Neuronal stem cell (in vitro differentiated cells): ENCODE measurements around the gene C18orf32.

ENCODE experiments used
- DNase-seq: peaks from one replicate; pipeline ENCODE4 v3.0.0-alpha.2; 2013; ENCODE audit warnings: low spot score
- H2AFZ ChIP-seq: one replicate; pipeline ENCODE4 v1.6.1; 2013; ENCODE audit warnings: mild to moderate bottlenecking, low read length, inconsistent platforms
- H2AK5ac ChIP-seq: 2 replicates; pipeline ENCODE4 v1.6.1; 2013; ENCODE audit warnings: low read depth, mild to moderate bottlenecking, inconsistent platforms, low read length, moderate library complexity, mixed read lengths
- H2BK120ac ChIP-seq: 2 replicates; pipeline ENCODE4 v1.6.1; 2013; ENCODE audit warnings: low read depth, mild to moderate bottlenecking, inconsistent platforms, low read length, moderate library complexity, mixed read lengths
- H2BK12ac ChIP-seq: one replicate; pipeline ENCODE4 v1.6.1; 2013; ENCODE audit warnings: low read length, inconsistent platforms
- H2BK15ac ChIP-seq: 2 replicates; pipeline ENCODE4 v1.6.1; 2013; ENCODE audit warnings: mild to moderate bottlenecking, low read length, inconsistent platforms, mixed read lengths
- H2BK5ac ChIP-seq: one replicate; pipeline ENCODE4 v1.6.1; 2013; ENCODE audit warnings: inconsistent platforms, mild to moderate bottlenecking, low read length, moderate library complexity
- H3K14ac ChIP-seq: one replicate; pipeline ENCODE4 v1.6.1; 2013; ENCODE audit warnings: low read length, inconsistent platforms
- H3K18ac ChIP-seq: 2 replicates; pipeline ENCODE4 v1.6.1; 2013; ENCODE audit warnings: low read length, inconsistent platforms
- H3K23ac ChIP-seq: 2 replicates; pipeline ENCODE4 v1.6.1; 2013; ENCODE audit warnings: low read depth, mild to moderate bottlenecking, mixed read lengths, low read length, inconsistent platforms; ENCODE audit not compliant: poor library complexity
- H3K27ac ChIP-seq: replicated peaks from 3 replicates; pipeline ENCODE4 v1.5.1; 2013; ENCODE audit warnings: low read length, inconsistent platforms
- H3K27me3 ChIP-seq, 3 experiments: 2 replicates each; pipeline ENCODE4 v1.6.1; 2013; ENCODE audit warnings: low read length in 3 of 3, mild to moderate bottlenecking in 2 of 3, inconsistent platforms in 1 of 3, low read depth in 1 of 3, mixed read lengths in 1 of 3, moderate library complexity in 1 of 3; ENCODE audit not compliant: control insufficient read depth in 3 of 3, insufficient read depth in 3 of 3
- H3K36me3 ChIP-seq, 2 donors: replicated peaks in 1 of 2; 2 replicates each; pipeline ENCODE4 v1.6.1; 2013; ENCODE audit warnings: low read length in 2 of 2; ENCODE audit not compliant: control insufficient read depth in 2 of 2, insufficient read depth in 2 of 2
- H3K4ac ChIP-seq: 2 replicates; pipeline ENCODE4 v1.6.1; 2013; ENCODE audit warnings: inconsistent platforms, mild to moderate bottlenecking, low read length, moderate library complexity
- H3K4me1 ChIP-seq, 2 donors: 1 replicate in 1 of 2; 2 replicates in 1 of 2; pipeline ENCODE4 v1.6.1; 2013; ENCODE audit warnings: low read length in 2 of 2, low read depth in 1 of 2; ENCODE audit not compliant: control insufficient read depth in 2 of 2, insufficient read depth in 1 of 2
- H3K4me2 ChIP-seq: one replicate; pipeline ENCODE4 v1.6.1; 2013; ENCODE audit warnings: mild to moderate bottlenecking, low read length, inconsistent platforms; ENCODE audit not compliant: insufficient read depth, poor library complexity, severe bottlenecking
- H3K4me3 ChIP-seq, 2 donors: 2 replicates each; pipeline ENCODE4 v1.5.1; 2013; ENCODE audit warnings: low read length in 2 of 2, mild to moderate bottlenecking in 2 of 2, inconsistent platforms in 1 of 2, moderate library complexity in 1 of 2
- H3K79me1 ChIP-seq: one replicate; pipeline ENCODE4 v1.6.1; 2013; ENCODE audit warnings: low read depth, mild to moderate bottlenecking, inconsistent platforms, low read length, moderate library complexity
- H3K9ac ChIP-seq: one replicate; pipeline ENCODE4 v1.6.1; 2013; ENCODE audit warnings: mild to moderate bottlenecking, low read depth, low read length, inconsistent platforms; ENCODE audit not compliant: poor library complexity
- H3K9me3 ChIP-seq, 2 donors: replicated peaks in 1 of 2; 2 replicates each; pipeline versions ENCODE3 to v1.6.1; 2013; ENCODE audit warnings: low read length in 2 of 2, mild to moderate bottlenecking in 2 of 2, inconsistent platforms in 1 of 2, low read depth in 1 of 2, mixed read lengths in 1 of 2, moderate library complexity in 1 of 2; ENCODE audit not compliant: control insufficient read depth in 2 of 2, insufficient read depth in 1 of 2
- H4K8ac ChIP-seq: one replicate; pipeline ENCODE4 v1.6.1; 2013; ENCODE audit warnings: low read depth, mild to moderate bottlenecking, inconsistent platforms, low read length, moderate library complexity
- H4K91ac ChIP-seq: one replicate; pipeline ENCODE4 v1.6.1; 2013; ENCODE audit warnings: low read length, low read depth, mild to moderate bottlenecking, inconsistent platforms; ENCODE audit not compliant: poor library complexity
- WGBS, 2 donors: extraction: QIAGEN DNeasy Blood & Tissue Kit; methylation state at CpG; one replicate each; pipeline ENCODE4 v1.1.7; 2013; ENCODE audit warnings: missing lambda C conversion rate in 2 of 2, mixed read lengths in 1 of 2; ENCODE audit not compliant: insufficient read length in 2 of 2, insufficient replicate concordance in 1 of 2; ENCODE audit errors: extremely low coverage in 2 of 2; 5-methylcytosine and 5-hydroxymethylcytosine counted together

The C18orf32 gene

DNA sequence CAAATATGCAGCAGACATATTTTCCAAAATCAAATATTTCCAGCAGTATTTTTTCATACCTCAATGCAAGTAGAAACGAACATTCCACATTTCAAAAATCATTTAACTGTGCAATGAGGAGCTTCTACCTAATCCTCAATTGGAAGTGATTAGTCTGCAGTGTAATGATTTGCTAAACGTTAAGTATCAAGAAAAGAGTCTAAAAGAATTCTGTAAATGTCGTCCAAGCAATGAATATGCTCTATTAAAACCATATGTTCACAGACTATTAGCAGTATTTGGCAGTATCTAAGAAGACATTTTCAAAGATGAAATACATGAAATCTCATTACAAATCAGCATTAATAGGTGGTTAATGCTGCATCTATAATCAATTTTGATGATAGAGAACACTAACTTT, 42.5 kb downstream of the C18orf32 start:
- Histone ChIP-seq H2AK5ac (no peak overlapping the region), H4K8ac (no peak overlapping the region), H3K4me2 (no peak overlapping the region), H2BK120ac (no peak overlapping the region), H3K18ac (no peak overlapping the region), H2AFZ (no peak overlapping the region), H4K91ac (no peak overlapping the region), H2BK15ac (no peak overlapping the region), H3K4me3 (no peak overlapping the region), H3K79me1 (no peaks in the 10 kb centered on the region), H3K27me3 (no peaks in the 10 kb centered on the region), H3K4ac (no peak overlapping the region), H3K4me1 (no peaks in the 10 kb centered on the region), H3K9me3 (peaks cover 7 to 27% of the 10 kb centered on the region in 2 donors), H3K23ac (no peak overlapping the region), H2BK5ac (no peak overlapping the region), H3K27ac (no peak overlapping the region), H3K36me3 (no peaks in the 10 kb centered on the region), H2BK12ac (no peak overlapping the region), H3K14ac (no peak overlapping the region), H3K9ac (no peak overlapping the region)
- DNase-seq, result no peak
- WGBS, 2 donors, result no CpG with 5 or more reads among the region's 3 CpGs

- DNase-seq, result no peak
- H3K23ac ChIP-seq, result no peak overlapping the region
- WGBS, 2 donors, result no CpG with 5 or more reads among the region's 2 CpGs
Observed at GRCh38 chr18:49443837-49444236, 43.2 kb downstream of the C18orf32 start.

GRCh38 chr18:49441338-49441938, 45.6 kb downstream of the C18orf32 start:
- no peak overlapping the region for H2BK5ac ChIP-seq
- no peak overlapping the region for H3K4me2 ChIP-seq
- H3K9ac ChIP-seq, result no peak overlapping the region
- H3K9me3 ChIP-seq, result no peaks in the 10 kb centered on the region
- no peaks in the 10 kb centered on the region for H3K79me1 ChIP-seq
- H3K4ac ChIP-seq, result no peak overlapping the region
- H3K4me1 ChIP-seq, result no peaks in the 10 kb centered on the region
- no peaks in the 10 kb centered on the region for H3K27me3 ChIP-seq
- no peak overlapping the region for H2AFZ ChIP-seq
- H3K18ac ChIP-seq, result no peak overlapping the region
- no peak overlapping the region for H3K14ac ChIP-seq
- no peak overlapping the region for H3K4me3 ChIP-seq
- H4K91ac ChIP-seq, result no peak overlapping the region
- DNase-seq, result no peak
- no peak overlapping the region for H3K23ac ChIP-seq
- H4K8ac ChIP-seq, result no peak overlapping the region
- no peak overlapping the region for H3K27ac ChIP-seq
- H2BK120ac ChIP-seq, result no peak overlapping the region
- no peak overlapping the region for H2AK5ac ChIP-seq
- H3K36me3 ChIP-seq, result no peaks in the 10 kb centered on the region
- H2BK15ac ChIP-seq, result no peak overlapping the region
- WGBS, 2 donors, result no CpG with 5 or more reads among the region's 7 CpGs
- no peak overlapping the region for H2BK12ac ChIP-seq

More at GRCh38 chr18:49443837-49444236, 43.2 kb downstream of the C18orf32 start:
- H2AK5ac ChIP-seq, result no peak overlapping the region
- H4K8ac ChIP-seq, result no peak overlapping the region
- no peak overlapping the region for H2BK5ac ChIP-seq
- H3K9ac ChIP-seq, result no peak overlapping the region
- H3K4ac ChIP-seq, result no peak overlapping the region
- no peak overlapping the region for H3K14ac ChIP-seq
- no peak overlapping the region for H2BK15ac ChIP-seq
- H2BK12ac ChIP-seq, result no peak overlapping the region
- no peak overlapping the region for H3K4me2 ChIP-seq
- H3K27ac ChIP-seq, result no peak overlapping the region
- H4K91ac ChIP-seq, result no peak overlapping the region
- H3K18ac ChIP-seq, result no peak overlapping the region
- H3K36me3 ChIP-seq, result no peaks in the 10 kb centered on the region
- no peaks in the 10 kb centered on the region for H3K79me1 ChIP-seq
- peaks cover 6 to 20% of the 10 kb centered on the region in 2 donors for H3K9me3 ChIP-seq
- H2BK120ac ChIP-seq, result no peak overlapping the region
- no peaks in the 10 kb centered on the region for H3K4me1 ChIP-seq
- no peak overlapping the region for H3K4me3 ChIP-seq
- no peaks in the 10 kb centered on the region for H3K27me3 ChIP-seq
- H2AFZ ChIP-seq, result no peak overlapping the region

GRCh38 chr18:49435170-49435569, 51.9 kb downstream of the C18orf32 start:
- Histone ChIP-seq H3K79me1 (no peaks in the 10 kb centered on the region), H4K8ac (no peak overlapping the region), H3K23ac (no peak overlapping the region), H2BK12ac (no peak overlapping the region), H3K4me2 (no peak overlapping the region), H3K9me3 (no peaks in the 10 kb centered on the region), H3K4me1 (no peaks in the 10 kb centered on the region), H3K27ac (no peak overlapping the region), H2BK15ac (no peak overlapping the region), H3K4ac (no peak overlapping the region), H2BK120ac (no peak overlapping the region), H3K9ac (no peak overlapping the region), H3K27me3 (no peaks in the 10 kb centered on the region), H2BK5ac (no peak overlapping the region), H3K14ac (no peak overlapping the region), H4K91ac (no peak overlapping the region), H3K36me3 (no peaks in the 10 kb centered on the region), H3K18ac (no peak overlapping the region), H2AK5ac (no peak overlapping the region), H3K4me3 (no peak overlapping the region), H2AFZ (no peak overlapping the region)
- DNase-seq, result no peak
- WGBS, 2 donors, result no CpG with 5 or more reads among the region's 1 CpG
